ENCODE measurements around the gene CHN1.

DNA sequence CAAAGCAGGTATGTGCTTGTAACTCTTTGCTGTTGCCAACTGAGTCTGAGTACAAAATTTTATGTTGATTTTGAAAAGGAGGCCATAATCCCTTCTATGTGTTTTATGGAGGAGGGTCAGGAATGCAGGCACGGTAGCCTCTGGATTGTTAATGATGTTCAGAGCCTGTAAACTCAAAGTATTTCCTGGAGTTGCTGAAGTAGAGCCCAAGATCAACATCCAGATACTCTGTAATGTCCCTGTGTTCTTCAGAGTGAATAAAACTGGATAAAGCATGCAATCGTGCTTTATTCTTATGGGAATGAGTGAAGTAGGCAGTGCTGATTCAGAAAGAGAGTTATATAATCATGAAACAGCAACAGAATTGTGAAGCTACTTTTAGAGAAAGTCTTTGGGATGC, 179.1 kb downstream of the CHN1 start:
- TF ChIP-seq TAF1 (IDR thresholded peaks at IDR 0.05; ENCODE audit: borderline replicate concordance, insufficient read depth, low read length) (no peak), POLR2AphosphoS5 (IDR thresholded peaks at IDR 0.05; ENCODE audit: low read depth, low read length) (no peak), SIN3A (IDR thresholded peaks at IDR 0.05; ENCODE audit: borderline replicate concordance, insufficient read depth, low read length) (no peak)
